Measurements from ENCODE around the gene PCNX2.

DNA sequence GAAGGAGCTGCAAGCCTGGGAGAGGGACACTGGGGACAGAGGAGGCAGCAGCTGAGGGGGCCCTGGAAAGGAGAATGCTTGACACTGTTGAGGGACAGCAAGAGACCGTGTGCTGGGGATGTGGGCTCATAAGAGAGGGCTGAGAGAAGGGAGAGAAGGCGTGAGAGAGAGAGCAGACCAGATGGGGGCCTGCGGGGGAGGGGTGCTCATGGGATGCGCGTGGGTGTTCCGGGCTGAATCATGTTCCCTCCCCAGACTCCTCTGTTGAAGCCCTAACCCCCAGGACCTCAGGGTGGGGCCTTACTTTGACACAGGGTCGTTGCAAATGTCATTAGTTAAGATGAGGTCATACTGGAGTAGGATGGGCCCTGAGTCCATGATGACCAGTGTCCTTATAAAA lies 304.3 kb downstream of the PCNX2 start:
- TF ChIP-seq CTCF (IDR thresholded peaks at IDR 0.05) = no peak
- TF ChIP-seq ZFX (IDR thresholded peaks at IDR 0.05; ENCODE audit: borderline replicate concordance) = no peak

Data from 22Rv1 (cell line).